PC-3 (cell line): Measurements from ENCODE around the gene GABRR1. TPM values are rescaled to one million over a fixed set of nuclear protein-coding genes. Genes with fewer than 3 reads are reported as not detected.

ENCODE experiments used
- ATAC-seq: fragments of 200-7000 bp; cut with Tn5 transposase; 2 replicates; pipeline ENCODE4 v1.9.1; 2020; ENCODE audit warnings: mild to moderate bottlenecking, moderate library complexity
- Bru-seq: library from RNA; stranded (reverse); fragments of 400-500 nt; gene quantifications from one replicate; lab custom pipeline; 2021; lab: Mats Ljungman, UMichigan
- BruChase-seq, 2 experiments: library from RNA; stranded (reverse); fragments of 400-500 nt; gene quantifications; one replicate each; lab custom pipeline; 2021; lab: Mats Ljungman, UMichigan
- BruUV-seq: library from RNA; stranded (reverse); fragments of 400-500 nt; replicated peaks from 2 replicates; lab custom pipeline; 2021; lab: Mats Ljungman, UMichigan
- CTCF ChIA-PET: fragments of 300-600 bp; sonication (Branson Sonifier 250); formaldehyde crosslinking; loops from one replicate; lab custom pipeline; 2022; ENCODE audit warnings: antibody characterized with exemption; lab: Charles Lee
- POLR2A ChIA-PET: fragments of 300-600 bp; sonication (Branson Sonifier 250); formaldehyde crosslinking; loops from one replicate; lab custom pipeline; 2022; ENCODE audit warnings: antibody characterized with exemption; ENCODE audit not compliant: unreplicated experiment; lab: Charles Lee
- DNase-seq: peaks from one replicate; pipeline ENCODE4 v3.0.0-alpha.2; 2015
- H2AFZ ChIP-seq: fragments of 300-600 bp; sonication (generic); 2 replicates; pipeline ENCODE4 v1.6.0; 2016; ENCODE audit warnings: antibody characterized with exemption, low read length
- H3F3A ChIP-seq: fragments of 300-600 bp; sonication (generic); one replicate; pipeline ENCODE4 v1.6.0; 2017; ENCODE audit warnings: antibody characterized with exemption, low read length, control low read depth, mild to moderate bottlenecking; ENCODE audit not compliant: unreplicated experiment
- H3K27ac ChIP-seq: fragments of 300-600 bp; sonication (generic); 2 replicates; pipeline ENCODE4 v1.5.1; 2016; ENCODE audit warnings: mild to moderate bottlenecking, low read length
- H3K27me3 ChIP-seq: fragments of 300-600 bp; sonication (generic); 2 replicates; pipeline ENCODE4 v1.6.1; 2016; ENCODE audit warnings: low read length, mixed read lengths
- H3K36me3 ChIP-seq: fragments of 300-600 bp; sonication (generic); 2 replicates; pipeline ENCODE4 v1.6.1; 2016; ENCODE audit warnings: low read depth, mixed run types, low read length, mixed read lengths
- H3K4me1 ChIP-seq: fragments of 300-600 bp; sonication (generic); 2 replicates; pipeline ENCODE4 v1.5.1; 2016; ENCODE audit warnings: low read length; ENCODE audit not compliant: insufficient read depth
- H3K4me2 ChIP-seq: fragments of 300-600 bp; sonication (generic); 2 replicates; pipeline ENCODE4 v1.6.0; 2016; ENCODE audit warnings: low read length
- H3K4me3 ChIP-seq: fragments of 300-600 bp; sonication (generic); 2 replicates; pipeline ENCODE4 v1.5.1; 2016; ENCODE audit warnings: mild to moderate bottlenecking, low read length, mixed read lengths
- H3K79me2 ChIP-seq: fragments of 300-600 bp; sonication (generic); 2 replicates; pipeline ENCODE4 v1.6.1; 2017; ENCODE audit warnings: low read length, mixed read lengths
- H3K9ac ChIP-seq: fragments of 300-600 bp; sonication (generic); 2 replicates; pipeline ENCODE4 v1.6.0; 2016; ENCODE audit warnings: mild to moderate bottlenecking, low read length
- H3K9me2 ChIP-seq: fragments of 300-600 bp; sonication (generic); replicated peaks from 2 replicates; pipeline ENCODE4 v1.6.1; 2016; ENCODE audit warnings: mixed run types, low read length, mixed read lengths
- H3K9me3 ChIP-seq: fragments of 300-600 bp; sonication (generic); 2 replicates; pipeline ENCODE4 v1.6.1; 2016; ENCODE audit warnings: low read length, mixed read lengths
- H4K20me1 ChIP-seq: fragments of 300-600 bp; sonication (generic); 2 replicates; pipeline ENCODE4 v1.6.1; 2016; ENCODE audit warnings: low read length, mixed read lengths
- CTCF ChIP-seq: fragments of 300-600 bp; sonication (generic); conservative IDR thresholded peaks from 2 replicates; pipeline ENCODE4 v1.5.1; 2017; ENCODE audit warnings: antibody characterized with exemption, low read depth, mild to moderate bottlenecking, low read length
- EZH2 ChIP-seq: fragments of 300-600 bp; sonication (generic); IDR thresholded peaks from one replicate; pipeline ENCODE4 v1.6.1; 2017; ENCODE audit warnings: antibody characterized with exemption, mild to moderate bottlenecking, low read length; ENCODE audit not compliant: unreplicated experiment
- EZH2phosphoT487 ChIP-seq: fragments of 300-600 bp; sonication (generic); IDR thresholded peaks from 2 replicates; pipeline ENCODE4 v1.6.1; 2018; ENCODE audit warnings: mild to moderate bottlenecking, antibody characterized with exemption, low read length, borderline replicate concordance
- intact Hi-C: fragments of 100-400 bp; cut with micrococcal nuclease; formaldehyde crosslinking; loops from 2 replicates; pipeline ENCODE4 v1.9.0; 2023
- long read RNA-seq: library from polyadenylated mRNA; unstranded; transcript quantifications from one replicate; pipeline ENCODE4 v2.0.0, GENCODE V29; 2021; ENCODE audit not compliant: unreplicated experiment
- total RNA-seq: library from RNA; depleted of rRNA; stranded (reverse); fragments of >200 nt; gene quantifications from 2 replicates; pipeline ENCODE4 v1.2.3, GENCODE V29; 2014; rRNA removed

GABRR1 gene
- total RNA-seq = not detected in 2 replicates
- percentile 4 among the genes with signal in this experiment for Bru-seq, nascent RNA
- BruChase-seq, experiment 1, labeled RNA remaining after a 6-hour chase = not detected
- BruChase-seq, experiment 2, labeled RNA remaining after a 2-hour chase = not detected
- long read RNA-seq = 0 reads

DNA sequence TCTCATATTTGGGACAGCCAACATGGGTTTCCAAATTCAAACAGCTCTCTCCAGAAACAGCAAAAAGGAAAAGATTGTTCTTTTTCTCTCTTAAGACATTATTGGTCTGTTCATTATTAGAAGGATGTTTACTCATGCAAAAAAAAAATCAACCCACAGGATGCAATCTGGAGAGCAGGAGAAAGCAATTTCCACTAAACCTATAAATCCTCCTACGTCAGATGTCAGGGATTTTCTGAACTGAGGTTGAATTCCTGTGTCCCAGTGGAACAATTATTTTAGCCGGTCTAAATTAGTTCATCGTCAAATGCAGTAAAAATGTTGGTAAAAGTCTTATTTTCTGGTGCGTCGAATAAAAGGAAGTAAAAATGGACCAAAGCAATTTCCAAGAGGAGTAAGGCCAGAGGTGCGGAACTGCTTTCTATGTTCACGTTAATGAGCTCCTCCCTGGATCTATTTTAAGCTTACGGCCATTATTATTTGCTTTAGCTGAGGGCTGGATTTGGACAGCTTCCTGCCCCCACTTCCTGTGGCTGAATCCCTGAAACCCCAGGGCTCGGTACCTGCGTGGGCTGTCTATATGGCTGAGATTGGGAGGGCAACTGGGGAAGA, at the start of gene GABRR1:
Gene GABRR1 (minus strand): TSS at position 60 of the 612 bp plus-strand sequence. CDS start 36 bp downstream, at position 24.
- no peak for ATAC-seq
- no peaks in the 10 kb centered on the region for H4K20me1 ChIP-seq
- H3K27me3 ChIP-seq = peaks cover 4% of the 10 kb centered on the region; the same call in 1 of the 2 replicates

GRCh38 chr6:89264296-89264695, 47.1 kb upstream of the GABRR1 start:
- no peaks in the 10 kb centered on the region for H3F3A ChIP-seq
- no peaks in the 10 kb centered on the region for H3K9me3 ChIP-seq
- H3K9ac ChIP-seq = no peak overlapping the region
- no peak for TF ChIP-seq CTCF
- no peak for TF ChIP-seq EZH2phosphoT487
- TF ChIP-seq EZH2 = no peak
- H3K79me2 ChIP-seq = no peaks in the 10 kb centered on the region
- ATAC-seq (no peak), DNase-seq (no peak)
- H3K27me3 ChIP-seq = no peaks in the 10 kb centered on the region
- BruUV-seq = no TSS peak
- H3K36me3 ChIP-seq = no peaks in the 10 kb centered on the region
- POLR2A ChIA-PET = no interaction called here
- intact Hi-C loops = no loop called here
- CTCF ChIA-PET = no interaction called here
- H3K9me2 ChIP-seq = no peaks in the 10 kb centered on the region
- no peak overlapping the region for H2AFZ ChIP-seq
- no peaks in the 10 kb centered on the region for H3K4me1 ChIP-seq
- H3K4me2 ChIP-seq = no peak overlapping the region
- H3K4me3 ChIP-seq = no peak overlapping the region
- no peaks in the 10 kb centered on the region for H4K20me1 ChIP-seq
- no peak overlapping the region for H3K27ac ChIP-seq

More for the DNA sequence above, at the start of gene GABRR1:
- no peak within 1 kb of the TSS for H3K27ac ChIP-seq
- TF ChIP-seq EZH2phosphoT487 = no peak
- no peak for TF ChIP-seq EZH2
- TF ChIP-seq CTCF = no peak
- no peaks in the 10 kb centered on the region for H3K9me3 ChIP-seq
- intact Hi-C loops = no loop called here
- DNase-seq = no peak
- BruUV-seq = no TSS peak
- H3K4me3 ChIP-seq = no peak within 1 kb of the TSS
- H3K9me2 ChIP-seq = no peaks in the 10 kb centered on the region
- H2AFZ ChIP-seq = no peak within 1 kb of the TSS
- peaks cover 2% of the 10 kb centered on the region for H3F3A ChIP-seq
- H3K79me2 ChIP-seq = no peaks in the 10 kb centered on the region
- H3K9ac ChIP-seq = no peak within 1 kb of the TSS
- POLR2A ChIA-PET = no interaction called here
- 0 out of 2 replicates have a peak, but pooled peaks cover 3% of the 10 kb centered on the region for H3K4me1 ChIP-seq
- H3K4me2 ChIP-seq = no peak within 1 kb of the TSS
- H3K36me3 ChIP-seq = no peaks in the 10 kb centered on the region
- CTCF ChIA-PET = no interaction called here

- no TSS peak for BruUV-seq
- Histone ChIP-seq H3K4me3 (no peak overlapping the region), H3F3A (no peaks in the 10 kb centered on the region), H2AFZ (no peak overlapping the region), H3K27me3 (no peaks in the 10 kb centered on the region), H3K4me2 (no peak overlapping the region), H3K79me2 (no peaks in the 10 kb centered on the region), H3K36me3 (no peaks in the 10 kb centered on the region), H4K20me1 (no peaks in the 10 kb centered on the region), H3K9me3 (no peaks in the 10 kb centered on the region), H3K27ac (no peak overlapping the region), H3K4me1 (no peaks in the 10 kb centered on the region), H3K9ac (no peak overlapping the region), H3K9me2 (no peaks in the 10 kb centered on the region)
- intact Hi-C loops = no loop called here
- CTCF ChIA-PET = no interaction called here
- TF ChIP-seq CTCF (no peak), EZH2 (no peak), EZH2phosphoT487 (no peak)
- POLR2A ChIA-PET = no interaction called here
- no peak for ATAC-seq
- DNase-seq = no peak
These were observed 43.7 kb upstream of the GABRR1 start for GRCh38 chr6:89260832-89261231.
